Stimulated activated CD4-positive, alpha-beta T cell treated with anti-CD3 and anti-CD28 coated beads, TNF-alpha, amount 100 ng/mL, for 1 hour (primary cell): ENCODE data around the gene LZTFL1.

ENCODE experiments used
- DNase-seq, 3 donors: peaks; one replicate each; pipeline ENCODE4 v3.0.0-alpha.2; 2020; ENCODE audit warnings: low read depth in 3 of 3, low spot score in 1 of 3

LZTFL1 gene

DNA sequence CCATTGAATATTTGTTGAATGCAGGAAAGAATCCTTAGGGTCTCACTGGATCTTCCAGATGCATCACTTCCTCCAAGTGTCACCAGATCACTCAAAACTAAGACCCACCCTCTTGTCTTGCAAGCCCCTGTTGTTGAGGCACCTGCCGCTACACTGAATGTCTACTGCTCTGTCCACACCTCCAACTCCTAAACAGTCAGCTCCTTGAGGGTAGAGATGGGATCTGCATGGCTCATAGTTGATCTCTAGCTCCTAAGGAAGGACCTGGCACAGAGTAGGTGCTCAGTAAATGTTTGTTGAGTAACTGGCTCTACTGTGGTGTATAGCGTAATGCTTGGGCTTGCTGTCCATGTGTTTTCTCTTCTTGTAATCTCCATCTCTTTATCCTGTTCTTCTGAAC, 54.4 kb downstream of the LZTFL1 start:
- no peak for DNase-seq

DNA sequence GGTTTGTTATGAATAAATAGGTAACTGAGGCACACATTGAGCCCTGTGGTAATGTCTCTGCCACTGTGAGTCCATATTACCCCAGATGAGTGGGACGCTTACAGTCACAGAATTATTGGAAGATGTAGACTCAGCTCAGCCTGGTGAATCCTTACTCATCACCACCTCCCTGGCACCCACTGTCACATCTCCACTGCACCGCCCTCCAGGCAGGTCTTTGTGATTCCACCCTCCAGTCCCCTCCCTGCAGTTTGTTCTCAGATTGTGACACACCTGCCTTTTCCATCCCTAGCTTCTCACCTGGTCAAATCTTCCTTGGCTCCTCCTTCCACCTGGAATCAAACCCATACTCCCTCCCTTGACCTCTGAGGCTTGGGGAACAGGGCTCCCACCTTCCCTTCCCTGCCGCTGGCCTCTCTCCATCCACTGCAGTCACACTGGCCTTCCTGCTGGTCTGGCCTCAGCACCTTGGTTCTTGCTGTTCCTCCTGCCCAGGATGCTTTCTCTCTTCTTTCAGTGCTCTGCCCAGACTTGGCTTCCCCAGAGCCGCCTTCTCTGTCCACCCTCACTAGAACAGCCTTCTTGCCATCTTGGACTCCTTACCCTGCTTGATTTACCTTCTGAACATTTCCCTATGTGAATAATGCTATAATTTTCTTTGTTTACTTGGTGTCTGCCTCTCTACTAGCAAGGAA, 55.0 kb downstream of the LZTFL1 start:
- DNase-seq = no peak

DNA sequence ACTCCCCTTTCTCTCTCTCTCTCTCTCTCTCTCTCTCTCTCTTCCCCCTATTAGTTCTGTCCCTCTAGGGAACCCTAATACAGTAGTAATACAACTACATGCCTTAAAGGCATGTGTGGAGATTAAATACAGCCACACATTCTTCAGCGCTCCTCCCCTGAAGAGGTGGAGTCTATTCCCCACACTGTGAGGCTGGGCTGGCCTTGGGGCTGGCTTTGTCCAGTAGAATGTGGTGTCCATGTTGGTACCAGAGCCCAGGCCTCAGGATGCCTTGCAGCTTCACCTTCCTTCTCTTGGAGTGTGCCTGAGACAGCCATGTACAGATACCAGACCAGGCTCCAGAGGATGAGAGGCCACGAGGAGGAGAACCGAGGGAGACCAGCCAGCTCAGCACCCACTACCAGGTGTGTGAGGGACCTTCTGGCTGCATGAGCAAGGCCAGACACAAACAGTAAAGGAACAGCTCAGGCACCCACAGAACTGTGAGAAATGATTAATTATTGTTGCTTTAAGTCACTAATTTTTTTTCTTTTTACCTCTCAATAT, 56.2 kb downstream of the LZTFL1 start:
- no peak for DNase-seq

DNA sequence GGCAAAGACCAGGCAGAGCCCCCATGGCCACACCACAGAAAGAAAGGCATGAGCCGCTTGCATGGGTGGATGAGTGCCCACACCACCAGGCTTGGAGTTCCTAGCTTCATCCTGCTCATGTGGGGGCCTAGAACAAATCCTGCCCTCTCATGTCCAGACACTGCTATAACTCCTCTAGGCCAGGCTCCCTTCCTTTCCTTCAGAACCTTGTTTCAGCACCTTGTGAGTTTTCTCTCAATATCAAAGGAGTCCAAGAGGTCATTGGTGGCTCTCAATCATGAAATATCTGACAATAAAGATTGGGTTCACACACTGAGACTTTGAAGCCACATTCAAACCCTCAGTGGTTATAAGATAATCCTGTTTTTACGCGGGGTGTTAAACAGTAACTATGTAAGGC, 58.3 kb downstream of the LZTFL1 start:
- DNase-seq = no peak

DNA sequence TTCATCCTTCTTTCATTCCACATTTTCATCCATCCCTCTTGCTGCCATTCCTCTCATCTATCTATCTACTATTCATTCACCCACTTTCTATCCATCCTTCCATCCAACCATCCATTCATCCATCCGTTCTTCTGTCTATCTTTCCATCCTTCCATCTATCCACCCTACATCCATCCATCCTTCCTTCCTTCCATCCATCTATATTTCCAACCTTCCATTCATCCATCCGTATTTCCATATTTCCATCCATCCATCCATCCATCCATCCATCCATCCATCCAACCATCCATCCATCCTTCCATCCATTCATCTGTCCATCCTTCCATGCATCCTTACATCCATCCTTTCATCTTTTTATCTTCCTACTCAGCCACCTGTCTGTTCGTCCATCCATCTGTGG, 59.5 kb downstream of the LZTFL1 start:
- DNase-seq = no peak

DNA sequence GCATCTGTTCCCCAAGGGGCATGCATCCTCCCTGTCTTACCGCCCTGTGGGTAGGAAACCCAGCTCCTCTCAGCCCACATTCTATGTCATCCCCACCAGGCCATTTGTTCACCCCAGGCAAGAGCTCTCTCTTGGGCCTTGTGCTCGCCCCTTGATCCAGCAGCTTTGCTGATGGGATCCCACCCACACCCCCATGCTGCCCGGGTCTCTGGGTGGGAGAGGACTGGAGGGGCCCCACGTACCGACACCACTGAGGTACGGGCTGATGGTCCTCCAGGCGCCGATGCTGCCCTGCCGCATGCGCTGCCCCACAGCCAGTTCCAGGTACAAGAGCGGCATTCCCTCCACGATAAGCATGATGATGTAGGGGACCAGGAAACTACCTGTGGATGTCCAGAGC, 60.1 kb downstream of the LZTFL1 start:
- no peak for DNase-seq

DNA sequence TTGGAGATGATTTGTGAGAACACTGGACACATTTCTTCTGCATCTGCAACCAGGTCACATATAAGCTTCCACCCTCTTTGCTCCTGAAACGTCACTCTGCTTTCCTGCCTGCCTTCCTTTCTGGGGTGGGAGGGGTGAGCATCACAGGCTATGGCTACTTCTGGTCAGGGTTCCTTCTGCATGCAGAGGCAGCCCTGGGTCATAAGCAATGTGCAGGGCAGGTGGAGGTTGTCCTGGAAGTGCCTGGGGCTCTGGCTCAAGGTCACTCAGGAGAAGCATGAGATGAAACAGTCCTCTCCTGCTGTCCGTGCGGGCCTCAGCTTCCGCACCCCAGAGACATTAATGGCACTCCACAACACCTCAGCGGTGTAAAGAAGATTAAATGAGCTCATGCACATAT, 60.6 kb downstream of the LZTFL1 start:
- DNase-seq = no peak

DNA sequence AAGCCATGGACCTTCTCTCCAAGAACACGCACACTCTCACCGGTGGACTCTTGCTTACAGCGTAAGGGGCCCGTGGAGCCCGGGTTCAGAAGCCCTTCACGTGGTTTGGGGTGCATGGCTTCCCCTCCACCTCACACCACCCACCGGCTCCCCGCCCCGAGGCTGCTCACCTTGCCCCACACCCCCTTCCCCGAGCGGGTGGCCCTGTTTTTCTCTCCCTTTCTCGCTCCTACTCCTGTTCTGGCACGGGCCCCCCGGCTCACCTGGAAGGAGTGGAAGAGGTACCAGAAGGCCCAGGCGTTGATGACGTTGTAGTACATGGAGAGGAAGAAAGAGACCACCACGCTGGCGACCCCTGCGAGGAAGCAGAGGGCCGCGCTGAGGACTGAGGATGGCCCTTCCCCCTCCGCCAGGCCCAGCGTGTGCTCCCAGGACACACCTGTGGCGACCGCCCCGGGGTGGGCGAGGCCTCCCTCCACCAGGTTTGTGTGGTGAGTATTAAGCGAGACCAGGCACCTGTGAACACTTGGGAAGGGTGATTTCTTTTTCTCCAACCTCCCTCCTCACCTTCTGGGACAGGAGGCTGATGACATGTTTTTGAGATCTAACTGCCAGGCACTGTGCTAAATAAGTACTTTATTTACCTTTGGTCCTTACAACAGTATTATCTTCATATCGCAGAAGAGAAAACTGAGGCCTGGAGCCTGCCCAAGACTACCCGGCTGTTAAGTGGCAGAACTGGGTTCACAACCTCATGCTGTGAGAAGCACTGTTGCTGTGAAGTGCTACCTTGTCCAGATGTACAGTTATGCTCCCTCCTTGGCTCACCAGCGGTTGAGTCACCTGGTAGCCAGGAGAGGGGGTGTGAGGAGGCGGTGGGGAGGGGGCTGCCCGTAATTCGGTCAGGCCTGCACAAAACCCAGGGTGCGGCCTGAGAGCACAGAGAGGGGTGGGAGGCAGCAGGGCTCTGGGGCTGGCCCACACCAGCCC, 61.9 kb downstream of the LZTFL1 start:
- DNase-seq = no peak

DNA sequence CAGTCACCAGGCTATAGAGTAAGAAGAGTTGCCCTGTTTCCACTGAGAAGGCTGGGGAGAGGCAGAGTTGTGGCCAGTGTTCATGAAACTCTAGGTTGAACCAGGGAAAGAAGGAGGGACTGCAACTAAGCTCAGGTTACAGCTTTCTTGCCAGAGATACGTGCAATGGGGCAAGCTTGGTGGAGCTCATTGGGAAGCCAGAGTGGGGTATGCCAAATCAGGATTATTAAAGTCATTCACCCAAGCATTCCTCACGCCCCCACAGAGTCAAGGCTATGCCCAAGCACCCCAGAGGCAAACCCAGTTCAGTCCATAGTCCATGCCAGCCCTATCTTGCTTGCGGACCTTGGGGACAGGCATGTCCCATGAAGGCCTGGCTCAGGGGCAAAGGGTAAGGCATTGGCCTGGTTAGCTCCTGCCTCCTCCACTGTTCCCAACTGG, 63.1 kb downstream of the LZTFL1 start:
- DNase-seq = no peak

DNA sequence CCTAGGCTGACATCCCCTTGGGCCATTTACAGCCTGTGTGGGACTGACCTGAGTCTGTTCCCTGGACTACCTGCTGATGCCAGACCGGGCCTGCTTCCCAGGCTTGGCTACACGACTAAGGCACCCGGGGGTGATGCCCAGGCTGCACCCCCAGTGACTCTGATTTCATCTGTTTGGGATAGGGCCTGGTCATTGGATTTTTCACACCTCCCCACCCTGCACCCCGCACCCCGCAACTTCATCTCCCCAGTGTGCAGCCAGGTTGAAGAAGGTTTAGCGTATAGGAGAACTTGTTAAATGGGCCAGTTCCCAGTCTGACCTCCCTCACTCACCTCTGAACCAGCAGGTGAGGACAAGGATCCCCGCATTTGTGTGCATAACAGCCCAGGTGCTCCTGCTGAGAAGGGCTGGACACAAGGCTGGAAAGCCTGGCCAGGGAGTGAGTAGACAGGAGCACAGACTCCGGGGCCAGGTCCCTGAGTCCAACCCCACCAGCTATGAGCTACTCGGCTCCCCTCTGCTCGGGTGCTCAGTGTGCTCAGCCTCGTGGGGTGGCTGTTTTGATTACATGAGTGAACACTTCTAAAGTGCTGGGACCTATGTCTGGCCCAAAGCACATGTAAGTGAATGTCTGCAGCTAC, 64.1 kb downstream of the LZTFL1 start:
- no peak for DNase-seq

DNA sequence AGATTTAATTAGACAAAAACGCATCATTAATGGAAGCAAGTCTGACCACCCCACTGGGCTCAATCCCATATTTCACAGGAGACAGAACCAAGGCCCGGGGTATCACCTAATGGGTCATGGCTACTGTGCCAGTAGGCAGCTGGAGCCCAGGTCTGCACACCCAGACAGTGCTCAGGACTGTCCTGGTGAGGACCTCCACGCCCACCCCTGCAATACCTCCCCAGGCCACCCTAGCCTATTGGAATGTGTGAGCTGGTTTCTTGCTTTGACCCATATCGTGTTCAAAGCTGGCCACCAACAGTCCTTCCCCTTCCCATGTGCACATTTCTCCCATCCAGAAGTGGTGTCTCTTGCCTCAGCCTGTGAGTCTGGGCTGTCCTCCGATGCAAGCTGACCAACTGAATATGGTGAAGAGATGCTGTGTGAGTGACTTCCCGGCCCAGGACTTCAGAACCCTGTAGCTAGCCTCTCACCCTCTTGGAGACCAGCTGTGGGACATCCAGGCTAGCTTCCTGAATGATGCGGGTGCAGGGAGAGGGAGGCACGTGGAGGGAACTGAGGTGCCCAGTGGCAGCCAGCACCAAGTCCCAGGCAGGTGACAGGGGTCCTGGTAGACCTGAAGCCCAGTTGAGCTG, 64.7 kb downstream of the LZTFL1 start:
- no peak for DNase-seq

DNA sequence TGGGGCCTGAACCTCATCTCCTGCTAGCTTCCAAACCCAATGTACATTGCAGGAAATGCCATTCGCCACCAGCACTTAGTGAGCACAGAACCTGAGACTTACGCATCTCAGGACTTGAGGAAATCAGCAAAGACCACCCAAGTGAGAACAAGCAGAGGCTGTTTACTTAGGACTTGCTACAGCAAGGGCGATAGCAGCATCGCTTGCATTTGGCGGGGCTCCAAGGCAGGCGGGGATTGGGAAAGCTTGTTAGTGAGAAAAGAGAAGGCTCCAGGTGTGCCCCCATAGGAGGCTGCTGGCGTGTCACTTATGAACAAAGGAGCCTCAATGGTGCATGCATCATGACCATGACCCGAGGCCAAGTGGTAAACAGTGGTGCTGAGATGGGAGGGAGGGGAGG, 65.3 kb downstream of the LZTFL1 start:
- no peak for DNase-seq

DNA sequence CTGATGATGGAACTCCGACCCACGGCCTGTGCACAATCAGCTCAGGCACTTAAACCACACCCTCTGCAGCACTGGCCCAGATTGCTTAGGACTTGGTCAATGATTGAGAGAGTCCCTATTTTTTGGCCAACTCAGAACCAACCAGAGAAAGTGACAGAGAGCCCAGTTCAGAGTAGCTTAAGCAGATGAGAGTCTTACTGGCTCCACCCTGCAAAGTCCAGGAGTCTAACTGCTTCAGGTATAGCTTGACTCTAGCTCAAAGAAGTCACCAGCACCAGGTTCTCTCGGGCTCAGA, 65.7 kb downstream of the LZTFL1 start:
- DNase-seq = no peak

DNA sequence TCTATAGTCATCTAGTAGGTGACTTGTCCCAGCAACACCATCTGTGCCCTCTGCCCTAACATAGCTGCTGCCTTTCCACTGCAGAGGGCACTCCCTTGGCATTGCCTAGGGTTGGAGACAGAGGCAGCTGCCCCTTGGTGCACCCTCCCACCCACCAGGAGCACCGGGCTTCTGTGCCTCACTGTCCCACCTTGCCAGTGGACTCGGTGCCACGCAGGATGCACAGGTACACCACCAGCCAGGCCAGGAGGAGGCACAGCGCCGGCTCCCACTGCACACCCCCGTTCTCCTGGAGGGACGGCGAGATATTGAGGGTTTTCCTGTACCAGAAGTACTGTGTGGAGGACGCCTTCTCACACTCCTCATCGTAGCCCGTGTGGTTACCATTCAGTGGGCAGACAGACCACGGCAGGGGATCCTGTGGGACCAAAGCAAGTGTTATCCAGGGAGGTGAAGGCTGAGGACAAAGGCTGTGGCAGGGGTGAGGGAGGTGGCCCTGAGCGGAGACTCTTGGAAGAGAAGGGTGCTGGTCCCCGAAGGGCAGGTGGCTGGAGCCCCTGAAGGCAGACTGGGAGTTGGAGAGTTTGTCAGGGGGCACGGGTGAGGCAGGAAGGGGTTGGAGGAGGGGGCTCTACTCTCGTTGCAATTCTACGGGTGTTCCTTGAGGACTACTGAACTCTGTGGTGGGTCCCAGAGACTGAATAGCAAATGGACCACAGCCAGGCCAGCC, 66.2 kb downstream of the LZTFL1 start:
- no peak for DNase-seq

DNA sequence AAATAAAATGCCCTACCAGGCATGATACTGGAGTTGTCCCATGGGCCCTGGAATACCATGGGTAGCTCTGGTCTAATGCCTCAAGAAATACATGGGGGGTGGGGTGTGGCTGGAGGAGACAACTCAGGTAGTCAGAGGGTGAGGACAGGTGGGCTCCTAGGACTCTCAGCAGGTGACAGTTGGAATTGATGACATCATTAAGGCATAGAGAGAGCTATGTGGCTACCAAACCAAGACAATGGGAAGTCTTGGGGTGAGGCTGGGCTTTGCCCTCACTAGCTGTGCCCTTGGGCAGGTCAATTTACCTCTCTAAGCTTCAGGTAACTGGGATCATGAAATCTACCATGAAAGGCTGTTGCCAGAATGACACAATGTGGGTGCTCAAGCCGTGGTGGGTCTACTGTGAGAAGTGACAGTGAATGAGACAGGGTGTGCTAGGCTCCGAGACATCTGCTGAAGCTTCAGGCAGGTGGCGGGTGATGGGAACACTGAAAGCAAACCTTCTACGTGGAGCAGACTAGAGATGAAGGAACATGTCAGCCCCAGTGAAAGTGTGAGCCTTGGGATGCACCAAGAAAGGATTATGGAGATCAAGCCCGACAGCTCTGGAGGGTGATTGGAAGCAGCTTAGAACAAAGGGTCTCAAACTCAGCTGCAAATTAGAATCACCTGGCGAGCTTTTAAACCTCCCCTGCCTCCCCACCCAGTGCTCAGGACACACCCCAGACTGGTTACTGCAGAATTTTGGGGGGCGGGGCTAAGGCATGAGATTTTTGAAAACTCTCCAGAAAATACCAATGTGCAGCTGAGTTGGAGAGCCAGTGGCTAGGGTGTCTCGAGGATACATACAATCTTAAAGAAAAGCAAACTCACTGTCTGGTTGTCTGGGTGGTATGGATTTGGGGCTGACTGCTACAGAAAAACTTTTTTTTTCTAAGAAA, 67.1 kb downstream of the LZTFL1 start:
- DNase-seq = no peak

DNA sequence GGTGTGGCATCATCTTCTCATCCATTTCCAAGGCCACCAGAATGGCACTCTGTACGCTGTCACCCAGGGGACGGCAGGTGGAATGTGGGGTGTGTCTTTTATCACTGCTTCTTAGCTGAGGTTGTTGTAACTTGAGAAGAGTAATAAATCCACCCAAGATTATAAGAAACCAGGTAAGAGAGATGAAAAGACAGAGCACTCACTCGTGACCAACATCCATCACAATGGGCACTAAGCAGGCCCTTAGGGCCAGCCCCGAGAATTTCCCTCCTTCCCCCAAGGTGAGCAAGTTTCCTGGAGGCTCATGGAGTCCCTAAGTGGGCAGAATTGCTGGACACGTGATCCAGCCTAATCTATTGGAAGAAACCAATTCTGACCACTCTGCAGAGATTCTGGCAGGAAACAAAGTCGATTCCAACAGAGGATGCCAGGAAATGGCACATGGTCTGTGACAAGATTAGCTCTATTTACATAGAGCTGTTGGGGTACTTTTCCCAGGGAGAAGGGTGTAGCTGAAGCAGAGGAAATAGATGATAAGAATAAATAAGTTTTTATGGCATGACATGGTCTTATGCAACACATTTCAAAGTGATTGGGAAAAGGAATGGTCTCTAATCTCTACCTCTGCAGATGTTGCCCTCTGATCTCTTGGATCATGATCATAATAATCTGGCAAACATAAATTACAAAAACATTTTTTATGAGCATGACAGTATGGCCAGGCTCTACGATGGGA, 68.0 kb downstream of the LZTFL1 start:
- no peak for DNase-seq
